Spinal cord (tissue), 10 donors: ENCODE measurements around the gene RNF144A. TPM values are rescaled to one million over a fixed set of nuclear protein-coding genes. Genes with fewer than 3 reads are reported as not detected.

Experiments used
- DNase-seq, 6 donors: peaks; one replicate each; pipeline versions ENCODE4 v3.0.0 to v3.0.0-alpha.2; 2013 to 2015; ENCODE audit warnings: low spot score in 6 of 6, low read depth in 4 of 6
- H3K27ac ChIP-seq: one replicate; pipeline ENCODE4 v1.5.1; 2013; ENCODE audit warnings: low read depth, low read length, control low read depth
- H3K27me3 ChIP-seq: one replicate; pipeline ENCODE4 v1.6.1; 2013; ENCODE audit warnings: low read length; ENCODE audit not compliant: control insufficient read depth, insufficient read depth
- H3K36me3 ChIP-seq: one replicate; pipeline ENCODE4 v1.6.1; 2013; ENCODE audit warnings: low read length; ENCODE audit not compliant: control insufficient read depth, insufficient read depth
- H3K4me1 ChIP-seq: one replicate; pipeline ENCODE4 v1.6.1; 2013; ENCODE audit warnings: low read length; ENCODE audit not compliant: control insufficient read depth, insufficient read depth
- H3K4me3 ChIP-seq: one replicate; pipeline ENCODE4 v1.5.1; 2013; ENCODE audit warnings: low read depth, low read length, control low read depth
- H3K9me3 ChIP-seq: one replicate; pipeline ENCODE4 v1.6.1; 2013; ENCODE audit warnings: low read length; ENCODE audit not compliant: control insufficient read depth, insufficient read depth
- WGBS: methylation state at CpG from one replicate; pipeline ENCODE4 v1.1.5; 2013; ENCODE audit warnings: missing lambda C conversion rate; ENCODE audit not compliant: insufficient coverage; 5-methylcytosine and 5-hydroxymethylcytosine counted together
- polyA plus RNA-seq, 2 donors: library from polyadenylated mRNA; unstranded; fragments of 120-200 nt; gene quantifications; one replicate each; pipeline ENCODE4 v1.2.1, GENCODE V29; 2013; ENCODE audit not compliant: insufficient read length in 2 of 2
- total RNA-seq, 2 donors: library from RNA; depleted of rRNA in 1 of 2; stranded (reverse); fragments of 120-200 nt in 1 of 2; fragments of >200 nt in 1 of 2; gene quantifications; one replicate each; pipeline versions ENCODE4 v1.2.3 to v1.2.4, GENCODE V29; 2013 to 2014
- donor health status: healthy.

RNF144A gene
- total and polyA plus RNA-seq, 4 donors, result 38.2 to 94.0 (median 76.7) TPM

- no peaks in the 10 kb centered on the region for H3K9me3 ChIP-seq
- peaks cover 11% of the 10 kb centered on the region for H3K36me3 ChIP-seq
- H3K4me3 ChIP-seq, result no peak overlapping the region
- no peak overlapping the region for H3K27ac ChIP-seq
- H3K27me3 ChIP-seq, result no peaks in the 10 kb centered on the region
- DNase-seq, result no peak
- H3K4me1 ChIP-seq, result peaks cover 59% of the 10 kb centered on the region
- 73% methylated on average over 6 of the region's 7 CpGs for WGBS
Measured at GRCh38 chr2:6924924-6925409, 7.8 kb downstream of the RNF144A start.

- 62% methylated on average over 10 of the region's 14 CpGs for WGBS
- no peak overlapping the region for H3K4me3 ChIP-seq
- peaks cover 55% of the 10 kb centered on the region for H3K4me1 ChIP-seq
- peaks cover 11% of the 10 kb centered on the region for H3K36me3 ChIP-seq
- no peaks in the 10 kb centered on the region for H3K27me3 ChIP-seq
- no peak overlapping the region for H3K27ac ChIP-seq
- H3K9me3 ChIP-seq, result no peaks in the 10 kb centered on the region
- no peak for DNase-seq
Measured at GRCh38 chr2:6926071-6926732, 9.0 kb downstream of the RNF144A start.

GRCh38 chr2:6927186-6927585 is 10.0 kb downstream of the RNF144A start:
- no peak overlapping the region for H3K4me3 ChIP-seq
- H3K27me3 ChIP-seq, result no peaks in the 10 kb centered on the region
- DNase-seq, result no peak
- peaks cover 45% of the 10 kb centered on the region for H3K4me1 ChIP-seq
- no peaks in the 10 kb centered on the region for H3K9me3 ChIP-seq
- peaks cover 11% of the 10 kb centered on the region for H3K36me3 ChIP-seq
- H3K27ac ChIP-seq, result no peak overlapping the region
- 33% methylated on average over 3 of the region's 3 CpGs for WGBS

GRCh38 chr2:6927753-6928152 is 10.5 kb downstream of the RNF144A start:
- Histone ChIP-seq H3K27ac (no peak overlapping the region), H3K9me3 (no peaks in the 10 kb centered on the region), H3K27me3 (no peaks in the 10 kb centered on the region), H3K4me3 (no peak overlapping the region), H3K36me3 (peaks cover 11% of the 10 kb centered on the region), H3K4me1 (peaks cover 44% of the 10 kb centered on the region)
- WGBS, result 100% methylated on average over 1 of the region's 3 CpGs
- no peak for DNase-seq

GRCh38 chr2:6928452-6928851 is 11.2 kb downstream of the RNF144A start:
- DNase-seq, result no peak
- H3K27ac ChIP-seq, result no peak overlapping the region
- peaks cover 38% of the 10 kb centered on the region for H3K4me1 ChIP-seq
- H3K4me3 ChIP-seq, result no peak overlapping the region
- WGBS, result 83% methylated on average over 9 of the region's 9 CpGs
- H3K36me3 ChIP-seq, result peaks cover 9% of the 10 kb centered on the region
- no peaks in the 10 kb centered on the region for H3K27me3 ChIP-seq
- H3K9me3 ChIP-seq, result no peaks in the 10 kb centered on the region

- no peaks in the 10 kb centered on the region for H3K27me3 ChIP-seq
- WGBS, result no CpG with 5 or more reads among the region's 6 CpGs
- H3K9me3 ChIP-seq, result no peaks in the 10 kb centered on the region
- H3K27ac ChIP-seq, result no peak overlapping the region
- H3K4me1 ChIP-seq, result peaks cover 32% of the 10 kb centered on the region
- H3K4me3 ChIP-seq, result no peak overlapping the region
- peaks cover 4% of the 10 kb centered on the region for H3K36me3 ChIP-seq
- no peak for DNase-seq
Measured at GRCh38 chr2:6929196-6929819, 12.1 kb downstream of the RNF144A start.

GRCh38 chr2:6930923-6931647 is 13.9 kb downstream of the RNF144A start:
- WGBS, result 64% methylated on average over 4 of the region's 4 CpGs
- peaks cover 19% of the 10 kb centered on the region for H3K4me1 ChIP-seq

GRCh38 chr2:6931753-6932152 is 14.5 kb downstream of the RNF144A start:
- 50% methylated on average over 1 of the region's 1 CpG for WGBS
- no peaks in the 10 kb centered on the region for H3K27me3 ChIP-seq
- no peaks in the 10 kb centered on the region for H3K9me3 ChIP-seq
- no peak overlapping the region for H3K4me3 ChIP-seq
- no peak overlapping the region for H3K27ac ChIP-seq
- peaks cover 4% of the 10 kb centered on the region for H3K36me3 ChIP-seq
- no peak for DNase-seq
- H3K4me1 ChIP-seq, result peaks cover 15% of the 10 kb centered on the region

More at GRCh38 chr2:6930923-6931647, 13.9 kb downstream of the RNF144A start:
- Histone ChIP-seq H3K27ac (no peak overlapping the region), H3K27me3 (no peaks in the 10 kb centered on the region), H3K4me3 (no peak overlapping the region), H3K36me3 (peaks cover 4% of the 10 kb centered on the region), H3K9me3 (no peaks in the 10 kb centered on the region)
- no peak for DNase-seq

GRCh38 chr2:6932206-6932605 is 15.0 kb downstream of the RNF144A start:
- no peaks in the 10 kb centered on the region for H3K9me3 ChIP-seq
- DNase-seq, result no peak
- WGBS, result no CpG with 5 or more reads among the region's 1 CpG
- H3K4me1 ChIP-seq, result peaks cover 17% of the 10 kb centered on the region
- no peak overlapping the region for H3K4me3 ChIP-seq
- H3K27ac ChIP-seq, result peak overlapping the region; percentile 76
- H3K36me3 ChIP-seq, result peaks cover 4% of the 10 kb centered on the region
- no peaks in the 10 kb centered on the region for H3K27me3 ChIP-seq
